Measurements from ENCODE around the gene PARD6G.

The PARD6G gene

GRCh38 chr18:80251700-80252099 lies 4.4 kb upstream of the PARD6G start:
- TF ChIP-seq EZH2 (IDR thresholded peaks at IDR 0.05; ENCODE audit: borderline replicate concordance, low read length) (no peak), CTCF (IDR thresholded peaks at IDR 0.05; ENCODE audit: low read length) (no peak)
- no peaks in the 10 kb centered on the region for H4K20me1 ChIP-seq (ENCODE audit: insufficient read depth, low read length)
- H3K79me2 ChIP-seq (ENCODE audit: insufficient read depth, low read length): no peaks in the 10 kb centered on the region
- H3K4me1 ChIP-seq (ENCODE audit: insufficient read depth, low read length, severe bottlenecking): no peaks in the 10 kb centered on the region
- no peak overlapping the region for H3K9ac ChIP-seq (ENCODE audit: low read length)
- no peaks in the 10 kb centered on the region for H3K27me3 ChIP-seq (ENCODE audit: insufficient read depth, low read length)
- H3K9me2 ChIP-seq (ENCODE audit: low read depth, low read length): no peaks in the 10 kb centered on the region
- H3K36me3 ChIP-seq (ENCODE audit: insufficient read depth, low read length): no peaks in the 10 kb centered on the region
- H3K27ac ChIP-seq (ENCODE audit: low read depth, low read length, poor library complexity, severe bottlenecking): no peak overlapping the region
- no peak overlapping the region for H2AFZ ChIP-seq (ENCODE audit: low read length)
- H3K4me2 ChIP-seq (ENCODE audit: low read length): no peak overlapping the region
- H3F3A ChIP-seq (ENCODE audit: insufficient read depth, low read length): no peaks in the 10 kb centered on the region
- no peaks in the 10 kb centered on the region for H3K9me3 ChIP-seq (ENCODE audit: low read length)
- H3K4me3 ChIP-seq (ENCODE audit: low read depth, low read length, poor library complexity, severe bottlenecking): no peak overlapping the region

GRCh38 chr18:80250740-80251364 lies 3.5 kb upstream of the PARD6G start:
- Histone ChIP-seq H4K20me1 (ENCODE audit: insufficient read depth, low read length) (no peaks in the 10 kb centered on the region), H3K4me2 (ENCODE audit: low read length) (no peak overlapping the region), H3F3A (ENCODE audit: insufficient read depth, low read length) (no peaks in the 10 kb centered on the region), H3K27me3 (ENCODE audit: insufficient read depth, low read length) (no peaks in the 10 kb centered on the region), H3K9me3 (ENCODE audit: low read length) (no peaks in the 10 kb centered on the region), H3K4me1 (ENCODE audit: insufficient read depth, low read length, severe bottlenecking) (no peaks in the 10 kb centered on the region), H3K36me3 (ENCODE audit: insufficient read depth, low read length) (no peaks in the 10 kb centered on the region), H3K79me2 (ENCODE audit: insufficient read depth, low read length) (no peaks in the 10 kb centered on the region), H3K9me2 (ENCODE audit: low read depth, low read length) (no peaks in the 10 kb centered on the region), H3K27ac (ENCODE audit: low read depth, low read length, poor library complexity, severe bottlenecking) (no peak overlapping the region), H3K9ac (ENCODE audit: low read length) (no peak overlapping the region), H2AFZ (ENCODE audit: low read length) (no peak overlapping the region), H3K4me3 (ENCODE audit: low read depth, low read length, poor library complexity, severe bottlenecking) (no peak overlapping the region)
- no peak for TF ChIP-seq EZH2 (IDR thresholded peaks at IDR 0.05; ENCODE audit: borderline replicate concordance, low read length)
- TF ChIP-seq CTCF (IDR thresholded peaks at IDR 0.05; ENCODE audit: low read length): no peak

GRCh38 chr18:80249217-80250093 lies 2.1 kb upstream of the PARD6G start:
- H2AFZ ChIP-seq (ENCODE audit: low read length): no peak overlapping the region
- no peaks in the 10 kb centered on the region for H3K9me3 ChIP-seq (ENCODE audit: low read length)
- H3K79me2 ChIP-seq (ENCODE audit: insufficient read depth, low read length): no peaks in the 10 kb centered on the region
- no peaks in the 10 kb centered on the region for H3K27me3 ChIP-seq (ENCODE audit: insufficient read depth, low read length)
- no peak overlapping the region for H3K4me2 ChIP-seq (ENCODE audit: low read length)
- no peak overlapping the region for H3K27ac ChIP-seq (ENCODE audit: low read depth, low read length, poor library complexity, severe bottlenecking)
- no peaks in the 10 kb centered on the region for H3K36me3 ChIP-seq (ENCODE audit: insufficient read depth, low read length)
- TF ChIP-seq CTCF (IDR thresholded peaks at IDR 0.05; ENCODE audit: low read length): no peak
- no peak for TF ChIP-seq EZH2 (IDR thresholded peaks at IDR 0.05; ENCODE audit: borderline replicate concordance, low read length)
- H3K4me3 ChIP-seq (ENCODE audit: low read depth, low read length, poor library complexity, severe bottlenecking): no peak overlapping the region
- no peaks in the 10 kb centered on the region for H3K4me1 ChIP-seq (ENCODE audit: insufficient read depth, low read length, severe bottlenecking)
- H3F3A ChIP-seq (ENCODE audit: insufficient read depth, low read length): no peaks in the 10 kb centered on the region
- no peaks in the 10 kb centered on the region for H4K20me1 ChIP-seq (ENCODE audit: insufficient read depth, low read length)
- no peak overlapping the region for H3K9ac ChIP-seq (ENCODE audit: low read length)
- H3K9me2 ChIP-seq (ENCODE audit: low read depth, low read length): no peaks in the 10 kb centered on the region

Data from OCI-LY1 (cell line).